Measurements from ENCODE around the gene SNAP29. TPM values are rescaled to one million over a fixed set of nuclear protein-coding genes. Genes with fewer than 3 reads are reported as not detected.
"Not testable (repeated sequence)": the region's sequence is repeated elsewhere in the genome, so short reads cannot be mapped to it uniquely, and the experiment has no call there.

The SNAP29 gene
- total RNA-seq, 1 donor from 2014 or later, result 12.9 TPM

DNA sequence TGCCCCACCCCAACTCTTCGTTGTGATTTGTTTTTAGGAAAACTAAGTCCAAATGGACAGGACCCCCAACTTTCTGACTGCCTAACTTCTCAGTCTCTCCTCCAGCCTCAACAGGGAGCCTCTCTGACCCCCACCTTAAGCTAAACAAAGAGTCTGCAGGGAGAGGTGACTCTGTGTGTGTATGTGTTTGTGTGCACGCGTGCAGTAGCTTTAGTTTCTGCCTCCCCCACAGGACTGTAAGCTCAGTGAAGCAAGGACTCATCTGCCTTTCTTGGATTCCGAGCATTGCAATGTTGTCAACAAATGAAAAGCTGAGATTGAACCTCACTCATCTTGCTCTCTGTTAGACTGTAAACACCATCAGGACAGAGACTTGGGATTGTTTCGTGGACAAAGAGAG, 7.9 kb downstream of the SNAP29 start:
- DNase-seq (ENCODE audit: low read depth), result no peak

DNA sequence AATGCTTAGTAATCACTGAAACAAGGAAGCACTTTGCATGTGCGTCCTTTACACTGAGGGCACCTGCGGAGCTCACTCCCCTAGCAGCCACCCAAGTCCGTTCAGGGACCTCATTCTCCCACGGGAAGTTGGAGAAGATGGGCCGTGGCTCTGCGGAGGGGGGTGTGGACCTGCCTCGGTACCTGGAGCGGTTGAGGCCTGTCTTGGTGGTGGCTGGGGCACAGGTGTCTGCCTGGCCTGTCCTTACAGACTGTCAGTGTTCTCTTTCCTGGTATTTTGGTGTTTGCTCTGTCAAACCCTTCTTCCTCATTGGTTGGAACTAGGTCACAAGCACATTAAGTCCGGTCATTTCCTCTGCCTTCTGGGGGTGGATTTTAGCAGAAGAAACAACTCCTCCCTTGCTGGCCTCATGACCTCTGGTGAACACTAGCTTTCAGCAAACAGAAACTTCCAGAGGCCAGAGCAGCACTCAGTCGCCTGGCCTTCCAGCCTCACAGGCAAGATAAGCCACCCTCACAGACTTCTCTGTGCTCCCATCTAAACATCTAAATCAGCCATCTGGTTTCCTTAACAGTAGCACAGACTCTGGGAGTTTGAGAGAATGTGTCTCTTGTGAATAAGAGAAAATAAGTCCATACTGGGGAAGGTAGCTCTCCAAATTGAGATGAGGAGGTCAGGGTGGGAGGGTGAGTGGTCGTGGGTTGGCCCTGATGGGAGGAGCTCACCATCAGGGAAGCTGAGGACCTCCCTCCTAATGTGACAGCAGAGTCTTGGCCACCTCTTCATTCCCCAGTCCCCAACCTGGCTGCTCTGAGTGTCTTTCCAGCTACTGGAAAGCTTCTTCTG, 8.6 kb downstream of the SNAP29 start:
- DNase-seq (ENCODE audit: low read depth), result peak; percentile 56

DNA sequence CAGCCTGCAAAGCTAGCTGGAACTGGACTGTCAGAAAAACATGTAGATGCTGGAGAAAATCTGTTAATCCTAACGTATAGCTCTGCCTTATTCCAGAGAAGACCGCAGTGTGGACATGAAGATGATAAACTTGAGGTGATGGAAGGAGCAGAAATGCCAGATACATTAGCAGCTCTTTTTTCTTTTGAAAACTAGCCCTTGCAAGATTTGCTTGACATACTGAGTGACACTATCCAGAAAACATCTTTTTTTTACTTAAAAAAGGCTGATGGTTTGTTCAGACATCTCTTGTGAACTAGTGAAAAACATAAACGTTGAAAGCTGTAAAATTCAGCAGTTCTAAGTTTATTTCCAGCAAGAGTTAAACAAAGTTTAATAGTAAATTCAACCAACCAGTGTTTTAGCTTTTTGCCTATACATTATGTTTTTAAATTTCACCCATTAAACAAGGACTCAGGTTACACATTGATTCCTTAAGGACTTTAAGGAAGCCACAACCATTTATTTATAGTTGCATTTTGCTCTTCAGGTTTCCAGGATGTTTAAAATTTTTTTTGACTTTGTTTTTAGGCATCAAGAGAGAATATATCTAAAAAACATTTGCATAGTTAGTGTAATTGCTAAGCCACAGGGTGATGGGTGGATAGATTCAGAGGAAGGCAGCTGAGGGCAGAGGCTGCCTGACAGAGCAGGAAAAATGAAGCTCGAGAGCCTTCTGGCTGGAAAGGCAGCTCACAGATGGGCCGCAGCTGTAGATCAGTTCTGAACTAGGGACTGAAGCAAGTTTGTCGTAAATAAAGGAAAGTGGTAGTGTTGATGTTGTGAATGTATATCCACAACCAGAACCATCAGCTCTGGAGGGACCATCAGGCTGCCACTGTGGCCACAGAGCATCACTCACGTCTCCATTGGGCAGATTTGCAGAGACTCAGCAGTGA, 9.5 kb downstream of the SNAP29 start:
- DNase-seq (ENCODE audit: low read depth), result no peak

GRCh38 chr22:20869234-20869633, 10.4 kb downstream of the SNAP29 start:
- DNase-seq (ENCODE audit: low read depth), result no peak

DNA sequence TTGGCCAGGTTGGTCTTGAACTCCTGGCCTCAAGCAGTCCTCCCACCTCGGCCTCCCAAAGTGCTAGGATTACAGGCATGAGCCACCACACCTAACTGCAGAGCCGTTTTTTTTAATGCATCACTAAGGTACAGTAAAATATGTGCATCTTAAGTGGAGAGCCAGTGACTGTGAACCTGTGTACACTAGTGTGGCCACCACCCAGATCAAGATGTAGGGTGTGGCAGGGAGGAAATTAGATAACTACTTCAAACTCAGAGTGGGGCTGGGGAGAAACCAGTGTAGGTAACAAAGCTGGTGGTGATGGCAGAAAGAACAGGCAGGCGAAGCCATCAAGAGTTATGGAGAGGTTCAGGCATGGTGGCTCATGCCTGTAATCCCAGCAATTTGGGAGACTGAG, 14.4 kb downstream of the SNAP29 start:
- DNase-seq (ENCODE audit: low read depth), result no peak

GRCh38 chr22:20875296-20875695, 16.5 kb downstream of the SNAP29 start:
- DNase-seq (ENCODE audit: low read depth), result no peak

GRCh38 chr22:20877715-20878114, 18.9 kb downstream of the SNAP29 start:
- no peak for DNase-seq (ENCODE audit: low read depth)

DNA sequence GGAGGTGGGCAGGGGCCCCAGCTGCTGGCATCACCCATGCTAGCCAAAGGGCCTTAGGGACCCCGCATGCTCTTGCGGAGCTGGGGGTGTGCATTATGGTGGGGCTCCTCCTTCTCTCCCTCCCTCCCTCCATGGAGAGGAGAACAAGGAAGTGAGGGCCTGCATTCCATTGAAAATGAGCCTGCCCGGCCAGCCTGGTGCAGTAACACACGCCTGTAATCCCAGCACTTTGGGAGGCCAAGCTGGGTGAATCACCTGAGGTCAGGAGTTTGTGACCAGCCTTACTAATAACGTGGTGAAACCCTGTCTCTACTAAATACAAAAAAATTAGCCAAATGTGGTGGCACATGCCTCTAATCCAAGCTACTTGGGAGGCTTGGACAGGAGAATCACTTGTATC, 22.4 kb downstream of the SNAP29 start:
- peak; percentile 64 for DNase-seq (ENCODE audit: low read depth)

GRCh38 chr22:20881869-20882815, 23.3 kb downstream of the SNAP29 start:
- no peak for DNase-seq (ENCODE audit: low read depth)

- no peak for DNase-seq (ENCODE audit: low read depth)
These were observed 24.0 kb downstream of the SNAP29 start for GRCh38 chr22:20882855-20883254.

- DNase-seq (ENCODE audit: low read depth), result no peak
These were observed 25.6 kb downstream of the SNAP29 start for GRCh38 chr22:20884454-20884853.

GRCh38 chr22:20885017-20885556, 26.3 kb downstream of the SNAP29 start:
- no peak for DNase-seq (ENCODE audit: low read depth)

DNA sequence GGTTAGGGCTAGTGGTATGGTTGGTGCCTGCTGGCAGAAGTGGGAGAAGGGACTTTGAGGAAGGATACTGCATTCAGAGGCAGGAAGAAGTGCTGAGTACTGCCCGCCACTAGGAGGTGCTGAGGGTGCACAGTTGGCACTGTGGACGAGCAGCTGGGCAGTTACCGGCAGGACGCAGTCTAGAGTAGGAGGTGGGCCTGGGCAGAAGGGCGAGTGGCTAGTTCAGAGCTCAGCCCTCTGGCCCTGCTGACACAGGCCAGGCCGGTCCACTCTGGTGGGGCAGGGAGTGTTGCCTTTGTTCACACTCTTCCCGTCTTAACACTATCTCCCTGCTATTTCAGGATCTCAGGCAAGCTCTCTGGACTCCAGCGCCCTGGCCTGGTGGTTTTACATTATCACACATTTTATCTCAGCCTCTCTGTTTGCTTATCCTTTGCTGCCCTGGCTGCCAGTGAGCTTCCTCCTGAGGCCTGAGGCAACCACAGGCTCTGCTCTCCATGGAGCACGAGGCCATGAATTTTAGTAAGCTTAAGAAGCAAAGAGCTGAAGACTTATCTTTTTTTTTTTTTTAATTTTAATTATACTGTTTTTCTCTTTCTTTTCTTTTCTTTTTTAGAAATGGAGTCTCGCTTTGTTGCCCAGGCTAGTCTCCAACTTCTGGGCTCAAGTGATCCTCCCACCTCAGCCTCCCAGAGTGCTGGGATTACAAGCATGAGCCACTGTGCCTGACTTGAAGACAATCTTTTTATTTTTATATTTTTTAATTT, 26.9 kb downstream of the SNAP29 start:
- DNase-seq (ENCODE audit: low read depth), result peak; percentile 71

DNA sequence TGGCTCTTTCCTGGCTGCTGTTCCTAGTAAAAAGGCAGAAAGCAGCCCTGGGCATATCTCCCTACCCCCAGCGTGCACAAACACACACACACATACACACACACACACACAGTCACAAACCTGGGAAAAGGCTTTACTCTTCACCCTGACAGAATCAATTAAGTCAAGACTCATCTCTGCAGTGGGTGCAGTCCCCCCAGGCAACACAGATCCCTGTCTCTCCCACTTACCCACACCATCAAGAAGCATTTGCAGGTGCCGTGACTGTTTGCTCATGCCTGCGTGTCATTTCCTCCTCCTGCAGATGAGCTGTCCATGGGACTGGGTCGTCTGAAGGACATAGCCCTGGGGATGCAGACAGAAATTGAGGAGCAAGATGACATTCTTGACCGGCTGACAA, 28.6 kb downstream of the SNAP29 start:
- no peak for DNase-seq (ENCODE audit: low read depth)

DNA sequence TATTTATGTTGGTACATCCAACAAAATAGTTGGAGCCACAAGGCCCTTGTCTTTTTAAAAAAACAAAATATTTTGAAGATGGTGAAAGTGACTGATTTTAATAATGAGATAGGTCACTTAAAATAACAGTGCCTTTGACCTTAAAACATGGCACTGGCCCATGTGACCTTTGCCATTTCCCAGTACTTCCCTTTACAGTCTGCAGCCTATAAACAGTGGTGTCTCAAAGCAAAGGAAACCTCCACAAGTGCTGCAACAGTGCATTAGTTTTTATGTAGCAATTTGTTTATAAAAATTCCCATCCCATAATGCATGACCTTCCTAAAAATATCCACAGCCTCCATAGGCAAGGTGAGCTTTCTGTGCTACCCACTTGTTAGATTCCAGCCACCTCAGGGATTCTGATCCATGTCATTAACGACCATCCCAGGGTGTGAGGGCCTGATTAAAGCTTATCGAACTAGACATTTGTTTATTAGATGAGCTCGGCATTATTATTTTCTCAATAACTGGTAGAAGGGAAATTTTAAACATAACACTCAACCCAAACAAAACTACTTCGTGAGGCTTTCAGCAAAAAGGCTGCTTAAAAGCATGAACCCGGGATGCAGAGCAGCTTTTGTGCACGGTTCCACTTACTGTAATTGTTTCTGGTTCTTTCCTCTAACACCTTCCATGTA, 30.4 kb downstream of the SNAP29 start:
- DNase-seq (ENCODE audit: low read depth), result no peak

DNA sequence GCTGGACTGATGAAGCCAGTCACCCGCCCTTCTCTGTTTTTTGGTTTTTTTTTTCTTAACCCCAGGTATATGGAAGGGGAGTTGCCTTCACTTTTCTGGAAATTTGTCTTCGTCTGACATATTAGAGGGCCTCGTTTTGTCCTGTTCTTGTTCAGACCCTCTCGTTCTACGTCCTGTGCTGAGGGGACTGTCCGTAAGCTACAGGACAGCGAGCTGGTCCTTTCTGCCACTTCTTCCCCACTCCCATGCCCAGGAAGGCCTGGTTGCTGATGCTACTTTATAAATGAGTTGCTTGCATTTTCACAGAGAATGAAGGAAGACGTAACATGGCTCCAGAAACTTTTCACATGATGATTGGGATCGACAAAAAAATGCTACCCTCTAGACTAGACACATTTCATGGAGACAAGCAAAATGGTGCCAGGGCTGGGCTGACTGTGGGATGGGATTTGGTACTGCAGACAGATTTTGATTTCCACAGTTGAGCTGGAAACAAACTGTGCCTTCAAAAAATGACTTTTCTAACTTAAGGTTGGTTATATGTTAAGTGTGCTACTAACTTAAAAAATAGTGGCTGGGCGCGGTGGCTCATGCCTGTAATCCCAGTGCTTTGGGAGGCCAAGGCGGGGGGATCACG, 31.2 kb downstream of the SNAP29 start:
- DNase-seq (ENCODE audit: low read depth), result no peak

- no peak for DNase-seq (ENCODE audit: low read depth)
These were observed 32.2 kb downstream of the SNAP29 start for GRCh38 chr22:20890975-20891374.

DNA sequence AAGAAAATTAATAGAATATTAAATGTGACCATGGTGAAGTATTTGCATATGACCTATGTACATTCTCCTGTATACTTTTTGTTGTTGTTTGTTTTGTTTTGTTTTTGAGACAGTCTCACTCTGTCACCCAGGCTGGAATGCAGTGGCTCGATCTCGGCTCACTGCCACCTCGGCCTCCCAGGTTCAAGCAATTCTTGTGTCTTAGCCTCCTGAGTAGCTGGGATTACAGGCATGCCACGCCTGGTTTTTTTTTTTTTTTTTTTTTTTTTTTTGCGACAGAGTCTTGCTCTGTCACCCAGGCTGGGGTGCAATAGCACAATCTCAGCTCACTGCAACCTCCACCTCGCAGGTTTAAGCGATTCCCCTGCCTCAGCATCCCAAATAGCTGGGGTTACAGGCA, 38.9 kb downstream of the SNAP29 start:
- not testable (repeated sequence) for DNase-seq (ENCODE audit: low read depth)

DNA sequence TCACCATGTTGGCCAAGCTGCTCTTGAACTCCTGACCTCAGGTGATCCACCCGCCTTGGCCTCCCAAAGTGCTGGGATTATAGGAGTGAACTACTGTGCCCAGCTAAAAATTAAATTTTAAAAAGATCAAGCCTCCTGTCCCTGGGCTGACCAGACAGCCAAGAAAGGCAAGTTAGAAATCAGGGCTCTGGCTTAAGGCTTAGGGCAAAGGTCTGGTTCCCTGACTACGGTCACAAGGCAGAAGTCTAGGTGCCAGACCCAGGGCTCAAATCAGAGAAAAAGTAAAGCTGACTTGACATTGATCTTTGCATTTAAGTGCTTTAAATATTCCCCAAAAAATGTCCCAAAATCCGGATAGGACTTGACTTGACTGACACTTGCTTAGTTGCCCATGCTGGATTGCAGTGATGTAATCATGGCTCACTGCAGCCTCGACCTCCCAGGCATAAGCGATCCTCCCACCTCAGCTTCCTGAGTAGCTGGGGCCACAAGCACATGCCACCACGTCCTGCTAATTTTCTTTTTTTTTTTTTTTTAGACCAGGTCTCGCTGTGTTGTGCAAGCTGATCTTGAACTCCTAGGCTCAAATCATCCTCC, 41.1 kb downstream of the SNAP29 start:
- DNase-seq (ENCODE audit: low read depth), result no peak
